HEK293 (cell line): ENCODE data around the gene FOSL1.

Experiments used
- CTCF ChIA-PET: fragments of 350-600 bp; formaldehyde crosslinking; extraction: SDS; loops from one replicate; lab custom pipeline; 2021; ENCODE audit warnings: antibody characterized with exemption; lab: Yijun Ruan, JAX
- POLR2A ChIA-PET: fragments of 300-600 bp; formaldehyde crosslinking; extraction: SDS; loops from one replicate; lab custom pipeline; 2020; ENCODE audit warnings: antibody characterized with exemption, inconsistent platforms; lab: Yijun Ruan, JAX
- H3K27ac ChIP-seq: fragments of 200-500 bp; sonication (Bioruptor generic); 2 replicates; pipeline ENCODE4 v1.5.1; 2014; ENCODE audit warnings: low read depth, low read length, control low read depth, inconsistent platforms; ENCODE audit errors: extremely low read depth
- H3K36me3 ChIP-seq, 2 experiments: fragments of 200-500 bp in 1 of 2; sonication (Bioruptor generic) in 1 of 2; 1 replicate in 1 of 2; 2 replicates in 1 of 2; pipeline ENCODE4 v1.5.1; 2014 to 2017; ENCODE audit warnings: inconsistent platforms in 2 of 2, low read length in 2 of 2; ENCODE audit not compliant: control insufficient read depth in 2 of 2, insufficient read depth in 1 of 2
- H3K4me1 ChIP-seq: fragments of 200-500 bp; sonication (Bioruptor generic); 2 replicates; pipeline ENCODE4 v1.5.1; 2014; ENCODE audit warnings: mild to moderate bottlenecking, low read length, inconsistent platforms; ENCODE audit not compliant: control insufficient read depth, insufficient read depth
- H3K4me3 ChIP-seq: 2 replicates; pipeline ENCODE4 v1.5.1; 2011; ENCODE audit warnings: low read depth, mild to moderate bottlenecking, control low read depth, low read length, moderate library complexity
- H3K9me3 ChIP-seq: fragments of 200-500 bp; sonication (Bioruptor generic); 2 replicates; pipeline ENCODE4 v1.5.1; 2014; ENCODE audit warnings: low read depth, low read length, inconsistent platforms; ENCODE audit not compliant: control insufficient read depth, insufficient read depth
- GLI4 ChIP-seq: fragments of 450-650 bp; formaldehyde crosslinking; IDR thresholded peaks from 2 replicates; pipeline ENCODE4 v1.5.1; 2016; ENCODE audit warnings: missing biosample characterization, missing genetic modification characterization
- HOXC10 ChIP-seq: sonication (generic); formaldehyde crosslinking; IDR thresholded peaks from 2 replicates; pipeline ENCODE4 v1.8.1; 2023; ENCODE audit warnings: mild to moderate bottlenecking, missing genetic modification reagents
- RBAK ChIP-seq: fragments of 450-650 bp; formaldehyde crosslinking; IDR thresholded peaks from 2 replicates; pipeline ENCODE4 v1.5.1; 2016; ENCODE audit warnings: missing biosample characterization, missing genetic modification characterization
- ZNF140 ChIP-seq: fragments of 450-650 bp; formaldehyde crosslinking; IDR thresholded peaks from 2 replicates; pipeline ENCODE4 v1.5.1; 2016; ENCODE audit warnings: missing biosample characterization, missing genetic modification characterization
- ZNF175 ChIP-seq: fragments of 450-650 bp; formaldehyde crosslinking; IDR thresholded peaks from 2 replicates; pipeline ENCODE4 v1.5.1; 2016; ENCODE audit warnings: missing biosample characterization, missing genetic modification characterization
- ZNF184 ChIP-seq: fragments of 450-650 bp; IDR thresholded peaks from 2 replicates; pipeline ENCODE4 v1.5.1; 2018; ENCODE audit warnings: missing biosample characterization, mild to moderate bottlenecking, missing genetic modification characterization
- ZNF311 ChIP-seq: fragments of 450-650 bp; formaldehyde crosslinking; IDR thresholded peaks from 2 replicates; pipeline ENCODE4 v1.5.1; 2017; ENCODE audit warnings: missing biosample characterization, missing genetic modification characterization, borderline replicate concordance
- ZNF335 ChIP-seq: fragments of 450-650 bp; formaldehyde crosslinking; conservative IDR thresholded peaks from 2 replicates; pipeline ENCODE4 v1.5.1; 2016; ENCODE audit warnings: missing biosample characterization, missing genetic modification characterization
- ZNF37A ChIP-seq: fragments of 450-650 bp; IDR thresholded peaks from 2 replicates; pipeline ENCODE4 v1.5.1; 2018; ENCODE audit warnings: missing biosample characterization, missing genetic modification characterization
- ZNF514 ChIP-seq: fragments of 450-650 bp; formaldehyde crosslinking; IDR thresholded peaks from 2 replicates; pipeline ENCODE4 v1.5.1; 2016; ENCODE audit warnings: missing biosample characterization, missing genetic modification characterization
- ZNF548 ChIP-seq: fragments of 450-650 bp; formaldehyde crosslinking; IDR thresholded peaks from 2 replicates; pipeline ENCODE4 v1.5.1; 2016; ENCODE audit warnings: missing biosample characterization, missing genetic modification characterization
- ZNF549 ChIP-seq: fragments of 450-650 bp; IDR thresholded peaks from 2 replicates; pipeline ENCODE4 v1.5.1; 2018; ENCODE audit warnings: missing biosample characterization, missing genetic modification characterization, mild to moderate bottlenecking, inconsistent platforms, moderate library complexity
- ZNF555 ChIP-seq: fragments of 450-650 bp; formaldehyde crosslinking; conservative IDR thresholded peaks from 2 replicates; pipeline ENCODE4 v1.5.1; 2017; ENCODE audit warnings: missing biosample characterization, mild to moderate bottlenecking, missing genetic modification characterization, inconsistent platforms
- ZNF626 ChIP-seq: fragments of 450-650 bp; sonication (Bioruptor Pico); formaldehyde crosslinking; IDR thresholded peaks from 2 replicates; pipeline ENCODE4 v1.5.1; 2018; ENCODE audit warnings: missing biosample characterization, missing genetic modification characterization, inconsistent platforms
- ZNF664 ChIP-seq: fragments of 450-650 bp; formaldehyde crosslinking; IDR thresholded peaks from 2 replicates; pipeline ENCODE4 v1.5.1; 2016; ENCODE audit warnings: missing biosample characterization, missing genetic modification characterization
- ZNF677 ChIP-seq: fragments of 450-650 bp; IDR thresholded peaks from 2 replicates; pipeline ENCODE4 v1.5.0; 2018; ENCODE audit warnings: missing biosample characterization, mild to moderate bottlenecking, missing genetic modification characterization, moderate library complexity
- ZSCAN30 ChIP-seq: fragments of 450-650 bp; IDR thresholded peaks from 2 replicates; pipeline ENCODE4 v1.5.1; 2018; ENCODE audit warnings: missing biosample characterization, mild to moderate bottlenecking, missing genetic modification characterization, moderate library complexity
- TF ChIP-seq, protein P1 (sequence below): fragments of 450-650 bp; formaldehyde crosslinking; IDR thresholded peaks from 2 replicates; pipeline ENCODE4 v1.5.1; 2016; ENCODE audit warnings: missing biosample characterization, missing genetic modification characterization
- TF ChIP-seq, protein P2 (sequence below): fragments of 450-650 bp; formaldehyde crosslinking; IDR thresholded peaks from 2 replicates; pipeline ENCODE4 v1.5.1; 2016; ENCODE audit warnings: missing biosample characterization, missing genetic modification characterization
- TF ChIP-seq, protein P3 (sequence below): fragments of 450-650 bp; formaldehyde crosslinking; IDR thresholded peaks from 2 replicates; pipeline ENCODE4 v1.5.1; 2017; ENCODE audit warnings: missing biosample characterization, mild to moderate bottlenecking, missing genetic modification characterization, moderate library complexity

The FOSL1 gene

DNA sequence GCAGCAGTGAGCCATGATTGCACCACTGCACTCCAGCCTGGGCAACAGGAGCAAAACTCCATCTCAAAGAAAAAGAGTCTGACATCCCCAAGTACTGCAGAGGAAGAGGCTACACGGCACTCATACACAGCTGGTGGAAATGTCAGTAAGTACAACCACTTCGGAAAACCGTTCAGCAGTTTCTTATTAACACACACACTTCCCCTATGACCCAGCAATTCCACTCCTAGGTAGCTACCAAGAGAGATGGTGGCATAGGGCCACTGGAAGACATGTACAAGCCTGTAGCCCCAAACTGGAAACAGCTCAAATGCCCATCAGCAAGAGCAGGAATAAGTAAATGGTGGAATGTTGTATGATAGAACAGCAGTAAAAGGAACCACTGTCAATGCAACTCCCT lies 22.4 kb upstream of the FOSL1 start:
- CTCF ChIA-PET = interaction anchor here (0.6 to 2.1 kb wide), 5 partner anchors 33 to 100 kb away, joined by 3 to 10 read pairs (median 3); partner anchors contain the start of genes CCDC85B and FIBP
- TF ChIP-seq ZNF184 (tag by site-specific recombination) = no peak
- TF ChIP-seq ZNF140 = 0 out of 2 replicates have a peak, but pooled peaks have one; percentile 8
- no peak for TF ChIP-seq ZNF626 (tag by site-specific recombination)
- no peak for TF ChIP-seq GLI4
- TF ChIP-seq HOXC10 (CRISPR knock-in tag) = no peak
- TF ChIP-seq ZNF175 (tag by site-specific recombination) = no peak
- POLR2A ChIA-PET = interaction anchor here (0.6 to 1.8 kb wide), 3 partner anchors 32 to 755 kb away, joined by 4 to 5 read pairs (median 4); partner anchors contain the start of genes CCDC85B and RBM4B

DNA sequence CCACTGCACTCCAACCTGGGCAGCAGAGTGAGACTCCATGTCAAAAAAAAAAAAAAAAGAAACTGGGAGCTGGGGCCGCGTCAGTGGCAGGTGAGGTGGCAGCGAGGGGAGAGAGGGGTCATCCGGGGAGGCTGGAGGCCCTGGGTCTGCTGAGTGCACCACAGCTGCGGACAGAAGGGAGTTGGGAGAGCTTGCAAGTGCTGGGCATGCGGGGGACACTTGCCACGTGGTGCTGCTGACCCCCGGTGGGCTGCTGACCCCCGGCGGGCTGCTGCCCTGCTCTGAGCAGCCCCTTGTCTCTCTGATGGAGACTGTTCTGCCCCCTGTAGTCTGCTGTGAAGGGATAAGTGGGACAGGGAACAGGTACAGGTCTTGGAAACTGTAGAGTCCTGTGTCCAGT lies 21.7 kb upstream of the FOSL1 start:
- Histone ChIP-seq H3K36me3 (peaks cover 0 to 14% of the 10 kb centered on the region in 2 experiments; a peak in 2 of 3 replicates), H3K9me3 (no peaks in the 10 kb centered on the region), H3K4me1 (no peaks in the 10 kb centered on the region; the same call in 1 of the 2 replicates)
- TF ChIP-seq ZNF311 = no peak
- TF ChIP-seq ZNF514 (tag by site-specific recombination) = no peak
- no peak for TF ChIP-seq ZNF37A
- TF ChIP-seq, protein P1, sequence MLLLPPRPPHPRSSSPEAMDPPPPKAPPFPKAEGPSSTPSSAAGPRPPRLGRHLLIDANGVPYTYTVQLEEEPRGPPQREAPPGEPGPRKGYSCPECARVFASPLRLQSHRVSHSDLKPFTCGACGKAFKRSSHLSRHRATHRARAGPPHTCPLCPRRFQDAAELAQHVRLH (tag by site-specific recombination) = no peak
- no peak for TF ChIP-seq ZNF548
- TF ChIP-seq, protein P2, sequence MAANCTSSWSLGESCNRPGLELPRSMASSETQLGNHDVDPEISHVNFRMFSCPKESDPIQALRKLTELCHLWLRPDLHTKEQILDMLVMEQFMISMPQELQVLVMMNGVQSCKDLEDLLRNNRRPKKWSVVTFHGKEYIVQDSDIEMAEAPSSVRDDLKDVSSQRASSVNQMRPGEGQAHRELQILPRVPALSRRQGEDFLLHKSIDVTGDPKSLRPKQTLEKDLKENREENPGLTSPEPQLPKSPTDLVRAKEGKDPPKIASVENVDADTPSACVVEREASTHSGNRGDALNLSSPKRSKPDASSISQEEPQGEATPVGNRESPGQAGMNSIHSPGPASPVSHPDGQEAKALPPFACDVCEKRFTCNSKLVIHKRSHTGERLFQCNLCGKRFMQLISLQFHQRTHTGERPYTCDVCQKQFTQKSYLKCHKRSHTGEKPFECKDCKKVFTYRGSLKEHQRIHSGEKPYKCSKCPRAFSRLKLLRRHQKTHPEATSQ = no peak
- TF ChIP-seq ZNF549 = no peak
- no peak for TF ChIP-seq ZNF555
- TF ChIP-seq, protein P3, sequence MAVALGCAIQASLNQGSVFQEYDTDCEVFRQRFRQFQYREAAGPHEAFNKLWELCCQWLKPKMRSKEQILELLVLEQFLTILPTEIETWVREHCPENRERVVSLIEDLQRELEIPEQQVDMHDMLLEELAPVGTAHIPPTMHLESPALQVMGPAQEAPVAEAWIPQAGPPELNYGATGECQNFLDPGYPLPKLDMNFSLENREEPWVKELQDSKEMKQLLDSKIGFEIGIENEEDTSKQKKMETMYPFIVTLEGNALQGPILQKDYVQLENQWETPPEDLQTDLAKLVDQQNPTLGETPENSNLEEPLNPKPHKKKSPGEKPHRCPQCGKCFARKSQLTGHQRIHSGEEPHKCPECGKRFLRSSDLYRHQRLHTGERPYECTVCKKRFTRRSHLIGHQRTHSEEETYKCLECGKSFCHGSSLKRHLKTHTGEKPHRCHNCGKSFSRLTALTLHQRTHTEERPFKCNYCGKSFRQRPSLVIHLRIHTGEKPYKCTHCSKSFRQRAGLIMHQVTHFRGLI = no peak
- TF ChIP-seq ZNF677 (tag by site-specific recombination) = no peak
- no peak for TF ChIP-seq ZNF664
- no peak for TF ChIP-seq ZNF184 (tag by site-specific recombination)
- no peak for TF ChIP-seq RBAK (tag by site-specific recombination)
- TF ChIP-seq ZNF335 (tag by site-specific recombination) = no peak
- TF ChIP-seq, all 188 proteins: peak for 0
- no peak overlapping the region for H3K27ac ChIP-seq
- ChIA-PET CTCF (interaction anchor here (0.6 to 2.1 kb wide), 3 partner anchors 33 to 104 kb away, joined by 3 to 10 read pairs (median 3); partner anchors contain the start of genes CCDC85B and FIBP), POLR2A (interaction anchor here (1.8 kb wide), 1 partner anchor 62 kb away, joined by 4 read pairs; no protein-coding TSS in a partner anchor)
- no peak overlapping the region for H3K4me3 ChIP-seq

More for the DNA sequence above, 22.4 kb upstream of the FOSL1 start:
- Histone ChIP-seq H3K36me3 (peaks cover 0 to 14% of the 10 kb centered on the region in 2 experiments; a peak in 2 of 3 replicates), H3K4me3 (no peak overlapping the region), H3K4me1 (no peaks in the 10 kb centered on the region), H3K27ac (no peak overlapping the region), H3K9me3 (no peaks in the 10 kb centered on the region)

DNA sequence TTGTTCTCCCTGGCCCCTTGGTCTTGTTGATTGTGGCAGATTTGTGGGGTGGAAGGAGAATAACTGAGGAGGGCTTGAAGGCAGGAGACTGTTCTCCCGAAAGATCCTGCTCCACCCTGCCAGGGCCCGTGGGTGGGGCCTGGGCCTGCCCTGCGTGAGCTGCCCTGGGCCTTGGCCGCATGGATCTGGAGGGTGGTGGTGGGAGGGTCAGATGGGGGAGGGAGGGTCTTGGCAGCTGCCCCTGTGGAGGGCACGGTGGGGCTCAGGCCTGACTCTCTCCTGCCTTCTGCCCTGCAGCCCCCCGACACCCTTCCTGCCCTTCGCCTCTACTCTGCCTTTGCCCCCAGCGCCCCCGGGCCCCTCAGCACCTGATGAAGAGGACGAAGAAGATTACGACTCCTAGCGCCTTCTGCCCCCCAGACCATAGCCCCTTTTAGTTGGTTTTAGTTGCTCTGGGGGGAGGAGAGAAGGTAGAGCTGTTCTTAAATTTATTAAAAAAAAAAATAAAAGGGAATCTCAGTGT lies 20.9 kb upstream of the FOSL1 start:
- ChIA-PET CTCF (interaction anchor here (0.6 to 2.1 kb wide), 2 partner anchors 32 to 104 kb away, joined by 3 to 10 read pairs; partner anchors contain the start of genes CCDC85B and FIBP), POLR2A (interaction anchor here (0.6 to 1.8 kb wide), 2 partner anchors 27 to 62 kb away, joined by 3 to 4 read pairs; no protein-coding TSS in a partner anchor)
- Histone ChIP-seq H3K36me3 (peaks cover 0 to 14% of the 10 kb centered on the region in 2 experiments; a peak in 2 of 3 replicates), H3K27ac (no peak overlapping the region), H3K4me1 (no peaks in the 10 kb centered on the region; the same call in 1 of the 2 replicates), H3K4me3 (no peak overlapping the region), H3K9me3 (no peaks in the 10 kb centered on the region)
- TF ChIP-seq ZSCAN30 (tag by site-specific recombination) = no peak
